ENCODE data around the gene INPP5A.

The INPP5A gene

GRCh38 chr10:132580143-132580542, 42.6 kb downstream of the INPP5A start:
- no peak overlapping the region for H3K4me3 ChIP-seq (ENCODE audit: control insufficient read depth in 1 of 7, extremely low read depth in 1 of 7, insufficient read depth in 4 of 7, low read depth in 2 of 7, low read length in 6 of 7)
- peaks cover 0 to 7% (median 2%) of the 10 kb centered on the region in 4 experiments for H3K36me3 ChIP-seq (ENCODE audit: control insufficient read depth in 4 of 4, insufficient read depth in 4 of 4, low read length in 3 of 4)
- peaks cover 2 to 48% (median 31%) of the 10 kb centered on the region in 4 experiments for H3K4me1 ChIP-seq (ENCODE audit: control extremely low read depth in 1 of 4, control insufficient read depth in 4 of 4, insufficient read depth in 4 of 4, low read length in 3 of 4)
- peaks cover 0 to 4% (median 0%) of the 10 kb centered on the region in 5 experiments for H3K9me3 ChIP-seq (ENCODE audit: control extremely low read depth in 1 of 5, control insufficient read depth in 4 of 5, insufficient read depth in 2 of 5, low read depth in 1 of 5, low read length in 4 of 5)
- ChIA-PET POLR2A (no interaction called here), CTCF (interaction anchor here (1.2 to 2.7 kb wide), 2 partner anchors 8 to 12 kb away, joined by 3 to 8 read pairs; no protein-coding TSS in a partner anchor)
- no peak overlapping the region for H3K27ac ChIP-seq (ENCODE audit: insufficient read depth in 1 of 2, low read depth in 1 of 2, low read length in 2 of 2, poor library complexity in 1 of 2, severe bottlenecking in 2 of 2)
- 80% methylated on average over 2 of the region's 5 CpGs for WGBS (ENCODE audit: insufficient coverage)
- H3K27me3 ChIP-seq (replicated peaks in 2 of 5; ENCODE audit: control insufficient read depth in 4 of 5, insufficient read depth in 5 of 5, low read length in 4 of 5), result no peaks in the 10 kb centered on the region
- peak in 1 of 3 donors; percentile 51 for DNase-seq

DNA sequence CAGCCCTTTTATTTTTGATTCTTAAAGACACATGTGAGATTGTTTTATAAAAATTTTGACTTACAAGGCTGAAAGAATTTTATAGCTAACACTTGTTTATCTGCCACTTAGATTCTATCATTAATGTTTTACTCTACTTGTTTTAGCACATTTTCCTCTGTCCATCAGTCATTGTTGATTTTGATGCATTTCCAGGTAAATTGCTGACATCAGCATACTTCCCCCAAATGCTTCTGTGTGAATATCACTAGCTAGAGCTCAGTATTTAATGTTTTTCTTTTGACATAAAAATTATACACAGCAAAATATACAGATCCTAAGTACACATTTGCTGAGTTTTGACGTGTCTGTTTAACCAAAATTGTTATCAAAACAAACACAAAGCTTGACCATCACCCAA, 43.0 kb downstream of the INPP5A start:
- Histone ChIP-seq H3K4me3 (ENCODE audit: control insufficient read depth in 1 of 7, extremely low read depth in 1 of 7, insufficient read depth in 4 of 7, low read depth in 2 of 7, low read length in 6 of 7) (no peak overlapping the region), H3K9me3 (ENCODE audit: control extremely low read depth in 1 of 5, control insufficient read depth in 4 of 5, insufficient read depth in 2 of 5, low read depth in 1 of 5, low read length in 4 of 5) (peaks cover 0 to 4% (median 0%) of the 10 kb centered on the region in 5 experiments), H3K4me1 (ENCODE audit: control extremely low read depth in 1 of 4, control insufficient read depth in 4 of 4, insufficient read depth in 4 of 4, low read length in 3 of 4) (peaks cover 2 to 47% (median 30%) of the 10 kb centered on the region in 4 experiments), H3K27ac (ENCODE audit: insufficient read depth in 1 of 2, low read depth in 1 of 2, low read length in 2 of 2, poor library complexity in 1 of 2, severe bottlenecking in 2 of 2) (no peak overlapping the region), H3K27me3 (replicated peaks in 2 of 5; ENCODE audit: control insufficient read depth in 4 of 5, insufficient read depth in 5 of 5, low read length in 4 of 5) (no peaks in the 10 kb centered on the region), H3K36me3 (ENCODE audit: control insufficient read depth in 4 of 4, insufficient read depth in 4 of 4, low read length in 3 of 4) (peaks cover 0 to 7% (median 2%) of the 10 kb centered on the region in 4 experiments)
- 100% methylated on average over 1 of the region's 1 CpG for WGBS (ENCODE audit: insufficient coverage)
- DNase-seq, result no peak
- POLR2A ChIA-PET, result no interaction called here
- CTCF ChIA-PET, result interaction anchor here (1.2 to 2.7 kb wide), 2 partner anchors 9 to 12 kb away, joined by 3 to 8 read pairs; no protein-coding TSS in a partner anchor

GRCh38 chr10:132582137-132582536, 44.5 kb downstream of the INPP5A start:
- 100% methylated on average over 1 of the region's 4 CpGs for WGBS (ENCODE audit: insufficient coverage)
- Histone ChIP-seq H3K27me3 (replicated peaks in 2 of 5; ENCODE audit: control insufficient read depth in 4 of 5, insufficient read depth in 5 of 5, low read length in 4 of 5) (no peaks in the 10 kb centered on the region), H3K4me1 (ENCODE audit: control extremely low read depth in 1 of 4, control insufficient read depth in 4 of 4, insufficient read depth in 4 of 4, low read length in 3 of 4) (peaks cover 0 to 47% (median 29%) of the 10 kb centered on the region in 4 experiments), H3K9me3 (ENCODE audit: control extremely low read depth in 1 of 5, control insufficient read depth in 4 of 5, insufficient read depth in 2 of 5, low read depth in 1 of 5, low read length in 4 of 5) (peaks cover 0 to 4% (median 0%) of the 10 kb centered on the region in 5 experiments), H3K36me3 (ENCODE audit: control insufficient read depth in 4 of 4, insufficient read depth in 4 of 4, low read length in 3 of 4) (peaks cover 0 to 9% (median 3%) of the 10 kb centered on the region in 4 experiments), H3K27ac (ENCODE audit: insufficient read depth in 1 of 2, low read depth in 1 of 2, low read length in 2 of 2, poor library complexity in 1 of 2, severe bottlenecking in 2 of 2) (no peak overlapping the region), H3K4me3 (ENCODE audit: control insufficient read depth in 1 of 7, extremely low read depth in 1 of 7, insufficient read depth in 4 of 7, low read depth in 2 of 7, low read length in 6 of 7) (no peak overlapping the region)
- ChIA-PET CTCF (interaction anchor here (0.8 to 2.7 kb wide), 2 partner anchors 10 to 51 kb away, joined by 3 to 8 read pairs; no protein-coding TSS in a partner anchor), POLR2A (no interaction called here)
- no peak for DNase-seq

- DNase-seq, result no peak
- no peaks in the 10 kb centered on the region for H3K27me3 ChIP-seq (replicated peaks in 2 of 5; ENCODE audit: control insufficient read depth in 4 of 5, insufficient read depth in 5 of 5, low read length in 4 of 5)
- no peak overlapping the region for H3K4me3 ChIP-seq (ENCODE audit: control insufficient read depth in 1 of 7, extremely low read depth in 1 of 7, insufficient read depth in 4 of 7, low read depth in 2 of 7, low read length in 6 of 7)
- H3K27ac ChIP-seq (ENCODE audit: insufficient read depth in 1 of 2, low read depth in 1 of 2, low read length in 2 of 2, poor library complexity in 1 of 2, severe bottlenecking in 2 of 2), result no peak overlapping the region
- CTCF ChIA-PET, result interaction anchor here (0.8 to 2.7 kb wide), 3 partner anchors 11 to 51 kb away, joined by 3 to 8 read pairs (median 3); no protein-coding TSS in a partner anchor
- peaks cover 0 to 4% (median 0%) of the 10 kb centered on the region in 5 experiments for H3K9me3 ChIP-seq (ENCODE audit: control extremely low read depth in 1 of 5, control insufficient read depth in 4 of 5, insufficient read depth in 2 of 5, low read depth in 1 of 5, low read length in 4 of 5)
- peaks cover 0 to 9% (median 3%) of the 10 kb centered on the region in 4 experiments for H3K36me3 ChIP-seq (ENCODE audit: control insufficient read depth in 4 of 4, insufficient read depth in 4 of 4, low read length in 3 of 4)
- WGBS (ENCODE audit: insufficient coverage), result 100% methylated on average over 4 of the region's 5 CpGs
- peaks cover 2 to 47% (median 35%) of the 10 kb centered on the region in 4 experiments for H3K4me1 ChIP-seq (ENCODE audit: control extremely low read depth in 1 of 4, control insufficient read depth in 4 of 4, insufficient read depth in 4 of 4, low read length in 3 of 4)
- POLR2A ChIA-PET, result no interaction called here
These were observed 45.2 kb downstream of the INPP5A start for GRCh38 chr10:132582771-132583170.

DNA sequence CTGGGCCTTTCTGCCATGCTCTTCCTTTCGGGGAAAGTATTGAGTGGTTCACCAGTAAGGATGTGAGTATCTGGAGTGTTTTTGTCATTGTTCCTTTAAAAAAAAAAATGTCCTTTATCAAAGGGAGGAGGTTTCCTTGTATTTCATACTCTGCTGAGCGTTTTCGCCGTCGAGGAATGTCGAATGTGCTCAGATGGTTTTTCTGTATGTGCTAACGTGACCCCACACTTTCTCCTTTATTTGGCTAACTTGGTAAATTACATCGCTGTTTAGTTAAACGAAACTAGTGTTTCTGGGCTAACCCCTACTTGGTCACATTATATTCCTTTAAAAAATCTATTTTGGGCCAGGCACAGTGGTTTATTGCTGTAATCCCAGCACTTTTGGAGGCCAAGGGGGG, 45.9 kb downstream of the INPP5A start:
- Histone ChIP-seq H3K27me3 (replicated peaks in 2 of 5; ENCODE audit: control insufficient read depth in 4 of 5, insufficient read depth in 5 of 5, low read length in 4 of 5) (no peaks in the 10 kb centered on the region), H3K4me1 (ENCODE audit: control extremely low read depth in 1 of 4, control insufficient read depth in 4 of 4, insufficient read depth in 4 of 4, low read length in 3 of 4) (peaks cover 6 to 47% (median 36%) of the 10 kb centered on the region in 4 experiments), H3K36me3 (ENCODE audit: control insufficient read depth in 4 of 4, insufficient read depth in 4 of 4, low read length in 3 of 4) (peaks cover 0 to 9% (median 3%) of the 10 kb centered on the region in 4 experiments), H3K9me3 (ENCODE audit: control extremely low read depth in 1 of 5, control insufficient read depth in 4 of 5, insufficient read depth in 2 of 5, low read depth in 1 of 5, low read length in 4 of 5) (peaks cover 0 to 4% (median 0%) of the 10 kb centered on the region in 5 experiments), H3K4me3 (ENCODE audit: control insufficient read depth in 1 of 7, extremely low read depth in 1 of 7, insufficient read depth in 4 of 7, low read depth in 2 of 7, low read length in 6 of 7) (no peak overlapping the region), H3K27ac (ENCODE audit: insufficient read depth in 1 of 2, low read depth in 1 of 2, low read length in 2 of 2, poor library complexity in 1 of 2, severe bottlenecking in 2 of 2) (no peak overlapping the region)
- no peak for DNase-seq
- POLR2A ChIA-PET, result no interaction called here
- 88% methylated on average over 8 of the region's 9 CpGs for WGBS (ENCODE audit: insufficient coverage)
- CTCF ChIA-PET, result interaction anchor here (0.8 to 1.9 kb wide), 2 partner anchors 11 to 18 kb away, joined by 3 to 5 read pairs; no protein-coding TSS in a partner anchor

DNA sequence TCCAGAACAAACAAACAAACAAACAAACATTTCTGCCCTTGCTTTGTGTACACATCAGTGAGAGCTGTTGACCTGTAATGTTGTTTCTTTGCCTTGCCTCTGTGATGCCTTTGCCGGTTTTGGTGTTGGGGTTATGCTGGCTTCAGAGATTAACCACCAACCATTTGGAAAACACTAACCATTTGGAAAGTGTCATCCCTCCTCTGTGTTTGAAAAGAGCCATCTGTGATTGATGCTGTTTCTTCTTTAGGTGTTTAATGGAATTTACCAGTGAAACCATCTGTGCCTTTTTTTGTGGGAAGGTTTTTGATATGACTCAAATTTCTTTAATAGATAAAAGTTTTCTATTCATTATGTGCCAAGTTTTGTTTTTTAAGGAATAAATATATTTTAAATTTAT, 46.5 kb downstream of the INPP5A start:
- no CpG with 5 or more reads among the region's 1 CpG for WGBS (ENCODE audit: insufficient coverage)
- peaks cover 6 to 47% (median 38%) of the 10 kb centered on the region in 4 experiments for H3K4me1 ChIP-seq (ENCODE audit: control extremely low read depth in 1 of 4, control insufficient read depth in 4 of 4, insufficient read depth in 4 of 4, low read length in 3 of 4)
- H3K9me3 ChIP-seq (ENCODE audit: control extremely low read depth in 1 of 5, control insufficient read depth in 4 of 5, insufficient read depth in 2 of 5, low read depth in 1 of 5, low read length in 4 of 5), result peaks cover 0 to 4% (median 0%) of the 10 kb centered on the region in 5 experiments
- ChIA-PET CTCF (interaction anchor here (1.9 kb wide), 1 partner anchor 12 kb away, joined by 5 read pairs; no protein-coding TSS in a partner anchor), POLR2A (no interaction called here)
- no peaks in the 10 kb centered on the region for H3K27me3 ChIP-seq (replicated peaks in 2 of 5; ENCODE audit: control insufficient read depth in 4 of 5, insufficient read depth in 5 of 5, low read length in 4 of 5)
- no peak for DNase-seq
- no peak overlapping the region for H3K27ac ChIP-seq (ENCODE audit: insufficient read depth in 1 of 2, low read depth in 1 of 2, low read length in 2 of 2, poor library complexity in 1 of 2, severe bottlenecking in 2 of 2)
- H3K36me3 ChIP-seq (ENCODE audit: control insufficient read depth in 4 of 4, insufficient read depth in 4 of 4, low read length in 3 of 4), result peaks cover 0 to 9% (median 3%) of the 10 kb centered on the region in 4 experiments
- H3K4me3 ChIP-seq (ENCODE audit: control insufficient read depth in 1 of 7, extremely low read depth in 1 of 7, insufficient read depth in 4 of 7, low read depth in 2 of 7, low read length in 6 of 7), result no peak overlapping the region

Measured in common myeloid progenitor, CD34-positive (primary cell).